Hippocampal formation (tissue), 2 donors: ENCODE data around the gene CHD6.

Experiments used
- DNase-seq, 2 donors: peaks; one replicate each; lab custom pipeline; 2025; lab: John Stamatoyannopoulos, UW

The CHD6 gene

DNA sequence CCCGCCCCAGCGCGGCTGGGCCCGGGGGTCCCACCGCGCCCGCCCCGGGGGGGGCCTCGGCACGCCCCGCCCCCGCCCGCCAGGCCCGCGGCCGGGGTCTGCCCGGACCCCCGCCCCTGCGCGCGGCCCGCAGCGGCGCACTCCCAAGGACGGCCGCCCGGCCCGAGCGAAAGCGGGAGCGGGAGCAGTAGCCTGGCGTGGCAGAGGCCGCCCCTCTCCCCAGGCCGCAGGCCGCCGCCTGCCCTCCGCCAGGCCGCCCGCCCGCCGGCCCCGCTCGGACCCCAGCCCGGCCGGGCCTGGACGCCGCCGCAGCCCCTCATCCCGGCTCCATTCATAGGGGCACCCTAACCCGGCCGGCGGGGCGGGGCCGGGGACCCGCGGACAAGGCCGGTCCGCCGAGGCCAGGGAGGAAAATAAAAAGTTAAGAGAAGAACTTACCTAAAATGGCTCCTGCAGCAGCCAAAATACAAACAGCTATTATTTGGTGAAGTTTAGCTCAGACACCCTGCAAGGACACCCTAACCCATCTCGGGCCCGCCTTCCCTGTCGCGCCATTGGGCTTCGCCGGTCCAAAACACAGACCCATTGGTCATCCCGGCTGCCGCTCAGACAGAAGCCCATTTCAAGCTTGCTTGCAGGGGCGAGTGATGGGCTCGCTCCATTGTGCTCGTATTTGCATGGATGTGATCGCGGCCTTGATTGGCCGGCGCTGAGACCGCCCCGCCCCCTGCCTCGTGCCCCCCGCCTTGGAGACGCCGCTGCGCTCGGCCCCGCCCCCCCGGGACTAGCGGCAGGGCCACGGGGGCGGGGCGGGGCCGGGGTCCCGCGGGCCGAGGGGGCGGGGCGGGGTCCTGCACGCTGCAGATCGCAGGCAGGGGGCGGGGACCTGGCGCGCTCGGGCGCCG is at the start of gene CHD6:
CHD6 (minus strand) TSS at position 476 of the 905 bp plus-strand sequence. CDS start 67,040 bp downstream, outside the sequence.
- peak; percentile 98 to 99 for DNase-seq

DNA sequence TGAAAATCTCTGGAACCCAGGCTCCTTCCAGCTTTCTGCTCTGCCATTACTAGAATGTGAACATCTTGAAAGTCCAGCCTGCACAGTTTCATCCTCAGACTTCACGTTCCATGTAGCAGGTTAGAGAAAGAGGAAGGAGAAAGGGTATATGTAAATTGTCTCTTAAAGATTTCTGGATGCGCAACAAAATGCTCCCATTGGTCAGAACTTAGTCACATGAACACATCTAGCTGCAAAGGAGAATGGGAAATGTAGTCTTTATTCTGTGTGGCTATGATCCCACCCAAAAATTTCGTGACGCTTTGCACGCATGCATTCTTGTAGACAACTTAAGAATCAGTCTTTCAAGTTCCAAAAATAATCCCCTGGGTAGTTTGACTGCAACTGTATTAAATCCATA is 46.4 kb upstream of the CHD6 start:
- DNase-seq = no peak

- DNase-seq = no peak
These were observed 39.5 kb upstream of the CHD6 start for GRCh38 chr20:41657655-41658054.

DNA sequence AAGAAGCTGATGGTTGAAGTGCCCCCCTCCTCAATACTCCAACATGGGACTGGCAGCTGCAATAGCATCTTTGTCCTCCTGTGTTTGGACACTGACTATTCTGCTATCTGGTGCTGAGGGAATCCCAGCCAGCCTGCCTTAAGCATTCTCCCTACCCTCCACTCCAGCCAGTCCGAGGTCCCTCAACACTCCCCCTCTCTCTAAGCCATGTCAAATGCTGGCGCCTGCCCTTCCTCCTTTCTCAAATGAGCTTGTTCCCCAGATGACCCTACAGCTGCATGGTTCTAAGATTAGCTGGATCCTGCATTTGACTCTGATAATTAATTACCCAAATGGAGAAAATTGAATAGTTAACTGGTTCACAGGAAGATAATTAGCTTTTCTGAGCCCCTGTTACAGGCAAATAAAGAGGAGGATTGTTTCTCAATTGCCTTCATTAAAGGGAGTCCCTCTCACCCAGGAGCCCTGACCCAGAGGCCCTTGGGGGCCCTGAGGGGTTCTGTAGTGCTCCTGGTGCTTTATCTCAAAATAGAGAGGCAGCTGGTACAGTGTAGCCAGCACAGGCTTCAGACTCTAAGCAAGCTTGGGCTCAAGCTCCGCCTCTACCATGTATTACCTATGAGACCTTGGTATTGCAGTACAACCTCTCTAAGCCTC is 37.9 kb upstream of the CHD6 start:
- DNase-seq = no peak

- DNase-seq = no peak
These were observed 36.7 kb upstream of the CHD6 start for GRCh38 chr20:41654884-41655283.

DNA sequence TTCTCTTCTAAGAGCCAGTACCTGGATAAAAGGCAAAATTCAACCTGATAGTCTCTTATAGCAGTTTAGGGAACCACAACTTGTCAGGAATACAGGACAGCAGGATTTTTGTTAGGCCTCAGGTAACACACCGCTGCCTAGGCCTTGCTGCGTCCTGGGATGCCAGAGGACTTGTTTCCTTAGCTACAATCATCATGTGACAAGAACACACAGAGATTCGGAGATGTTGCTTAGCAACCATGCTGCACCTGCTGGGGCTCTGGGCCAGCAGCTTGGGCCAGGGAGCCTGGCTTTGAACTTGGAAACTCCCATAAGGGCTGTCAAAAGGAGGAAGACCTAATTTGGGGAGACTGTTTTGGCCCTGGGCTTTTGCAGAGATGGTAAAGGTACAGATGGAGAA is 36.1 kb upstream of the CHD6 start:
- DNase-seq = no peak

DNA sequence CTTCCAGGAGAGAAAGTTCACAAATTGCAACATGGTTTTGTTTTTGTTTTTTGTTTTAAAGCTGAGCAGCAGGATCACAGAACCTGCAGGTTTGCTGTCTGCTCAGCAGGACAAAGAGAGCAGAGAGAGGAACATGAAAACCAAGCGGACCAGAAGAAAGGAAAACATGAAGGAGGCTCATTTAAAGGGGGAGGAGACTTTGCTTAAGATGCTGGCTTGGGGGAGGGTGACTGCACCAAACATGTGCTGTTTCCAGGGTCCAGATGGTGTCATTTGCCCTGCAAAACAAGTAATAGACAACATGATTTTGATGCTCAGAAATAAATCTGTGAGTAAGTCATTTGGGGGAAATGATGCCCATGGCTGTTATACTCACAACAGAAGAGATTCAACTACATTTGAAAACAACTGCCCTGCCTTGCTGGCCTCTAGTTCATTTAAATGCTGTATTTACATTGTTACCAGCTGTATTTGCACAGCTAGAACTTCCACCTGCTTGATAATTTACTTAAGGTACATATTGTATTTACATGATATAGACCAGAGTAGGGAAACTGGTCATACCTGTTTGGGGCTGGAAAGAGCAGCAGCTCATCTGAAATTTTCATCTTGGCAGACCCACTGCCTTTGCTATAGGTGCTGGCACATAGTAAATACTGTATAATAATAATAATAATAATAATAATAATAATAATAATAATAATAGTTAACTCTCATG is 32.2 kb upstream of the CHD6 start:
- DNase-seq = no peak

GRCh38 chr20:41649489-41649888 is 31.3 kb upstream of the CHD6 start:
- no peak for DNase-seq

- DNase-seq = no peak
These were observed 27.2 kb upstream of the CHD6 start for GRCh38 chr20:41645372-41645771.

GRCh38 chr20:41643504-41643938 is 25.3 kb upstream of the CHD6 start:
- DNase-seq = no peak

DNA sequence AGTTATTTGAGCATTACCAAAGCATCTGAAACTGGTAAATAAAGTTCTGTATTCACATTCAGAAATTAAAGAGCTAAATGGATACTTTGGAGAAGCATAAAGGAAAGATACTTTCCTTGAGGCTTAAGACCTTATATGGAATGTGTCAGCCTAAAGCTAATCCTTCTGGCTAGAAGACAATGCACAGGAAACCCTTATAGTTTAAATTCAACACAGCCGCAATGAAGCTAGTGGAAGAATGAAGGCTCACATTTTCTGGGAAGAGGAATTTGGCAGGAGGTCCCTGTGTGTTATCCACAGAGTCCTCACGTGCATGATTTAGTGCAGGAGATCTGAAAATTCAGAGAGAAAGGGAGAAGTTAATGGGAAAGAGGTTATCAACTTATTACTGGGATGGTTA is 21.5 kb upstream of the CHD6 start:
- DNase-seq = no peak

- DNase-seq = no peak
These were observed 20.3 kb upstream of the CHD6 start for GRCh38 chr20:41638456-41638855.

DNA sequence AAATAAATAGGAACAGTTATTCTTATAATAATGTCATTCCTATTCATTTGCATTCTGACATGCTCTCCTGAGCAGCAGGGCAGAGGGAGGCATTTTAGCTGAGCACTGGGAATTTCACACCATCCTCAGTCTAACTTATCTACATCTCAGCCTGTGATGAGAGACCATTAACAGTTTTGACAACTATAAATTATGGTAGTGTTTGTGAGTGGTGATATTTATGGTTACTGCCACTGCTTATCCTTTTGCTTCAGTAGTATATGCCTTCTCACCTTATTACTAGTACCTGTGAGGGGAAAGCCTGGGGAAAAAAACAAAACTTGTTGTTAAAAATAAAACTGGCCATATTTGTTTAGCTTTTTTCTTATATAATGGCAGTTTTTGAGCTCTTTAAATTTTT is 17.0 kb upstream of the CHD6 start:
- DNase-seq = no peak

GRCh38 chr20:41632896-41633295 is 14.7 kb upstream of the CHD6 start:
- DNase-seq = no peak

GRCh38 chr20:41631826-41632225 is 13.6 kb upstream of the CHD6 start:
- DNase-seq = no peak

- no peak for DNase-seq
These were observed 12.7 kb upstream of the CHD6 start for GRCh38 chr20:41630846-41631245.

DNA sequence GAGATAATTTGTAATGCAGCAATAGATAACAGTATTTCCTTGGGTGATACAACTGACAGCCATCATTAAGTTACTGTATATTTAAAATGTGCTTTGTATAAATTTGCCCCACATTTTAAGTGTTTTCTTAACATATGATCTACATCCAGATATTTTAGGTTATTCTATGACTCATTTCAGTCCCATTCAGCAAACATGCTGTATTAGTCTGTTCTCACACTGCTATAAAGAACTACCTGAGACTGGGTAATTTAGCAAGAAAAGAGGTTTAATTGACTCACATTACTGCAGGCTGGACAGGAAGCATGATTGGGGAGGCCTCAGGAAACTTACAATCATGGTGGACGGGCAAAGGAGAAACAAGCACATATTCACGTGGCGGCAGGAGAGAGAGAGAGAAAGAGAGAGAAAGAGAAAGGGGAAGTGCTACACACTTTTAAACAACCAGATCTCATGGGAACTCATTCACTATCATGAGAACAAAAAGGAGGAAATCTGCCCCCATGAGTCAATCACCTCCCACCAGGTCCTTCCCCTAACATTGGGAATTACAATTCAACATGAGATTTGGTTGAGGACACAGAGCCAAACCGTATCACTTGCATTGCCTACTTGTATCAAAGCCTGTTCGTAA is 9.6 kb upstream of the CHD6 start:
- DNase-seq = no peak

- DNase-seq = no peak
These were observed 8.9 kb upstream of the CHD6 start for GRCh38 chr20:41627001-41627495.

- no peak for DNase-seq
These were observed 5.6 kb upstream of the CHD6 start for GRCh38 chr20:41623625-41624375.

DNA sequence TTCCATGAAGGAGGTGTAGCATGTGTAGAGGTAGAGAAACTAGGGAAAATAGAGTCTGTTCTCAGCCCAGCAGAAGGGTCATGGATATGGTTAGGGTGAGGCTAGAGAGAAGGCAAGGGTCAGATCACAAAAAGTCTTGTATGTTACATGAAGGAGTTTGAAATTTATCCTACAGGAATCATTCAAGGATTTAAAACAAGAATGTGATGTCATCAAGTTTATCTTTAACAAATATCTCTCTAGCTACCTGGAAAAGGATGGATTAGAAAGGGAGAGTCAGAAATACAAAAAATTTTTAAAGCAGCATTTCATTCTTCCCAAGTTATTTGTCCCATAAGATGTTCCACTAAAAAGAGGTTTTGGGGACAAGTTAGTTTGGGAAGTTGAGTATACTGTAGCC is 4.4 kb upstream of the CHD6 start:
- no peak for DNase-seq

DNA sequence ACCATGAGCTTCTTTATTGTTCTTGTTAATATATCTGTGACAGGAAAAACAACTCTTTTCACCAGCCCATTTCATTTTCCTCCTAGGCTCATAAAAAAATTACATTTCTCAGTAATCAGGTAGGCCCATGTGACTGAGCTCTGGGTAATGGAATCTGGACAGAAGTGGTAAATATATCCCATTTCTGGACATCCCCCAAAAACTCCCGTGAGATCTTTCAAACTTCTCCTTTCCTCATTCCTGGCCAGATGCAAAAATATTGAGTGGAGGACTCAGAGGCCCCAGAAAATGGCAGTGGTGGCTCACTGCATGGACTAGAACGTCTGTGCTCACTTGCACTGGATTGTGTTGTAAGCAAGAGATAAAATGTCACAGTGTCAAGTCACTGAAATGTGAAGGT is 3.8 kb upstream of the CHD6 start:
- DNase-seq = no peak
